Activated naive CD4-positive, alpha-beta T cell treated with anti-CD3 and anti-CD28 coated beads, Interleukin-2, amount 50 U/mL, for 24 hours (primary cell): ENCODE data around the gene PROC.

Source experiments
- H3K27ac Mint-ChIP-seq: one replicate; pipeline ENCODE4 v1.8.0; 2021; ENCODE audit warnings: mild to moderate bottlenecking, mixed read lengths
- H3K27me3 Mint-ChIP-seq: one replicate; pipeline ENCODE4 v1.8.0; 2021; ENCODE audit warnings: mixed read lengths
- H3K36me3 Mint-ChIP-seq: one replicate; pipeline ENCODE4 v1.8.0; 2021; ENCODE audit warnings: mixed read lengths
- H3K4me1 Mint-ChIP-seq: one replicate; pipeline ENCODE4 v1.8.0; 2021; ENCODE audit warnings: mixed read lengths
- H3K4me3 Mint-ChIP-seq: one replicate; pipeline ENCODE4 v1.8.0; 2021; ENCODE audit warnings: mild to moderate bottlenecking, mixed read lengths
- H3K9me3 Mint-ChIP-seq: one replicate; pipeline ENCODE4 v1.8.0; 2021; ENCODE audit warnings: mixed read lengths

Gene PROC

DNA sequence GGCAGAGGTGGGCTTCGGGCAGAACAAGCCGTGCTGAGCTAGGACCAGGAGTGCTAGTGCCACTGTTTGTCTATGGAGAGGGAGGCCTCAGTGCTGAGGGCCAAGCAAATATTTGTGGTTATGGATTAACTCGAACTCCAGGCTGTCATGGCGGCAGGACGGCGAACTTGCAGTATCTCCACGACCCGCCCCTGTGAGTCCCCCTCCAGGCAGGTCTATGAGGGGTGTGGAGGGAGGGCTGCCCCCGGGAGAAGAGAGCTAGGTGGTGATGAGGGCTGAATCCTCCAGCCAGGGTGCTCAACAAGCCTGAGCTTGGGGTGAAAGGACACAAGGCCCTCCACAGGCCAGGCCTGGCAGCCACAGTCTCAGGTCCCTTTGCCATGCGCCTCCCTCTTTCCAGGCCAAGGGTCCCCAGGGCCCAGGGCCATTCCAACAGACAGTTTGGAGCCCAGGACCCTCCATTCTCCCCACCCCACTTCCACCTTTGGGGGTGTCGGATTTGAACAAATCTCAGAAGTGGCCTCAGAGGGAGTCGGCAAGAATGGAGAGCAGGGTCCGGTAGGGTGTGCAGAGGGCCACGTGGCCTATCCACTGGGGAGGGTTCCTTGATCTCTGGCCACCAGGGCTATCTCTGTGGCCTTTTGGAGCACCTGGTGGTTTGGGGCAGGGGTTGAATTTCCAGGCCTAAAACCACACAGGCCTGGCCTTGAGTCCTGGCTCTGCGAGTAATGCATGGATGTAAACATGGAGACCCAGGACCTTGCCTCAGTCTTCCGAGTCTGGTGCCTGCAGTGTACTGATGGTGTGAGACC is at the start of gene PROC:
PROC (plus strand) TSS at position 128 of the 812 bp plus-strand sequence. CDS start 1,516 bp downstream, outside the sequence.
- peak within 1 kb of the TSS; percentile 61 for H3K4me3 Mint-ChIP-seq
- peaks cover 14% of the 10 kb centered on the region for H3K27me3 Mint-ChIP-seq
- peaks cover under 1% of the 10 kb centered on the region for H3K9me3 Mint-ChIP-seq
- H3K36me3 Mint-ChIP-seq, result no peaks in the 10 kb centered on the region
- peaks cover 28% of the 10 kb centered on the region for H3K4me1 Mint-ChIP-seq
- no peak within 1 kb of the TSS for H3K27ac Mint-ChIP-seq

DNA sequence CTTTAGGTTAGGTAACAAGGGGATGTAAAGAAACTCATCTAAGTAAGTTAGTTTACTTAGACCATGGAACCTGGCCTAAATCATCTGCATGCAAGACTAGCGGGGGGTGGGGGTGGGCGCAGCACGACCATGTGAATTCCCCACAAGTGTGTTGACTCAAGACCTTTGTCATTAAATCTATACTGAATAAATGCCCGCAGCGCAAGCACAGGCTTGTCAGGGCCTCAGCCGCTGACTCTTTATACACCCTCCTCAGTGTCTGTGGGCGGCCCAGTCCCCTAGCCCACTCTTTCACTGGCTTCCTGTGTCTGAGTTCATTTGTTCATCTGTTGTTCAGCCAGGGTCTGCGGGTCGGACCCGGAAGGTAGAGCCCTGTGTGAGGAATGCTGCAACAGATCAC is 48.2 kb upstream of the PROC start:
- H3K27me3 Mint-ChIP-seq, result no peaks in the 10 kb centered on the region
- H3K27ac Mint-ChIP-seq, result no peak overlapping the region
- peaks cover 24% of the 10 kb centered on the region for H3K36me3 Mint-ChIP-seq
- peaks cover 12% of the 10 kb centered on the region for H3K9me3 Mint-ChIP-seq
- no peak overlapping the region for H3K4me3 Mint-ChIP-seq
- H3K4me1 Mint-ChIP-seq, result peaks cover 61% of the 10 kb centered on the region

DNA sequence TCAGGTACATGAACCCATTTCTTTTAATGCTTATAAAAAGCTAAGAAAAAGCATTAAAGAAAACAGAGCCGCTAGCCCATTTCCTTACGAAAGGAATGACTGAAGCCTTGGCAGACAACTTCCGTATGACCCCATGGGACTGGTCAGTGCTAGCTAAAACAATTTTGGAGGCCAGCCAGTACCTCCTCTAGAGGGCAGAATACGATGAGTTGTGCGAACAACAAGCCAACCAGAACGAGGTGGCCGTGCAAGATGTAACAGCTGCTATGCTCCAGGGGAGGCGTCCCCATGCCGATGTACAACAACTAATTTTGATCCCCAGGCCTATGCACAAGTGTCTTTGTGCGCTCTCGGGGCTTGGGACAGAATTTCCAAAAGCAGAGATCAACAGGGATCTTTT is 47.2 kb upstream of the PROC start:
- peaks cover 28% of the 10 kb centered on the region for H3K36me3 Mint-ChIP-seq
- no peaks in the 10 kb centered on the region for H3K27me3 Mint-ChIP-seq
- H3K27ac Mint-ChIP-seq, result no peak overlapping the region
- H3K9me3 Mint-ChIP-seq, result peaks cover 17% of the 10 kb centered on the region
- H3K4me3 Mint-ChIP-seq, result no peak overlapping the region
- H3K4me1 Mint-ChIP-seq, result peaks cover 55% of the 10 kb centered on the region

DNA sequence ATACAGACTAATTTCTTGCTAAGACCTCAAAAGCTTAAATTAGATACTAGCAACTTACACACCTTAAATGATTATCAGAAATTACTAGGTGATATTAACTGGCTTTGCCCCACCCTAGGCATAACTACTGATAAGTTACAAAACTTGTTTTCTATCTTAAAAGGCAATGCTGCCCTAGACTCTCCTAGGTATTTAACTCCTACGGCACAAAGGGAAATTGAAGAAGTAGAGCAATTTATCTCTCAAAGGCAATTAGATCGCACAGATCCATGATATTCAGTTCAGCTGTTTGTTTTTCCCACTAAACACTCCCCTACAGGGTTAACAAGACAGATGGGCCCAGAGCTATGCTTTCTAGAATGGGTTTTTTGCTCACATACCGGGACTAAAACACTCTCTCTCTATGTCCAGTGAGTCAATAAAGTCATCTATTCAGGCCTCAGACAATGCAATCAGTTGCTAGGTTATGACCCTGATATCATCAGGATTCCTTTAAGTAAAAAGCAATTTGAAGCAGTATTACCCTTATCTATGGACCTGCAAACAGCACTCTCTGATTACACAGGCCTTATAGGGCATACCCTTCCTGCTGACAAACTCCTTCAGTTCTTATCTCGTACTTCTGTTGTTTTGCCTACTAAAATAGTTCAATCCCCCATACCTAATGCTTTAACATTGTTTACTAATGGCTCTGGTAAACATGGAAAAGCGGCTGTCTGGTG is 44.7 kb upstream of the PROC start:
- no peak overlapping the region for H3K27ac Mint-ChIP-seq
- no peaks in the 10 kb centered on the region for H3K27me3 Mint-ChIP-seq
- no peak overlapping the region for H3K4me3 Mint-ChIP-seq
- peaks cover 17% of the 10 kb centered on the region for H3K9me3 Mint-ChIP-seq
- peaks cover 31% of the 10 kb centered on the region for H3K36me3 Mint-ChIP-seq
- peaks cover 46% of the 10 kb centered on the region for H3K4me1 Mint-ChIP-seq

DNA sequence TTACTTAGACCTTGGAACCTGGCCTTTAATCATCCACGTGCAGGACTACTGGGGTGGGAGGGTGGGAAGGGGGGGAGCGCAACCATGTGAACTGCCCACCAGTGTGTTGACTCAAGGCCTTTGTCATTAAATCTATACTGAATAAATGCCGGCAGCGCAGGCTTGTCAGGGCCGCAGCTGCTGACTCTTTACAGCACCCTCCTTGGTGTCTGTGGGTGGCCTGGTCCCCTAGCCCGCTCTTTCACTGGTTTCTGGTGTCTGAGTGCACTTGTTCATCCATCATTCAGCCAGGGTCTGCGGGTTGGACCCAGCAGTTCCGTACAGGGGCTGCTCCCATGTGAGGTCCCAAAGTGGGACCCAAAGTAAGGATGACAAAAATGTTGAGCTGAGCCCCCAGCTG is 42.0 kb upstream of the PROC start:
- Mint-ChIP-seq H3K27ac (no peak overlapping the region), H3K9me3 (peaks cover 17% of the 10 kb centered on the region), H3K4me3 (no peak overlapping the region), H3K4me1 (peaks cover 59% of the 10 kb centered on the region), H3K36me3 (peaks cover 24% of the 10 kb centered on the region), H3K27me3 (no peaks in the 10 kb centered on the region)

DNA sequence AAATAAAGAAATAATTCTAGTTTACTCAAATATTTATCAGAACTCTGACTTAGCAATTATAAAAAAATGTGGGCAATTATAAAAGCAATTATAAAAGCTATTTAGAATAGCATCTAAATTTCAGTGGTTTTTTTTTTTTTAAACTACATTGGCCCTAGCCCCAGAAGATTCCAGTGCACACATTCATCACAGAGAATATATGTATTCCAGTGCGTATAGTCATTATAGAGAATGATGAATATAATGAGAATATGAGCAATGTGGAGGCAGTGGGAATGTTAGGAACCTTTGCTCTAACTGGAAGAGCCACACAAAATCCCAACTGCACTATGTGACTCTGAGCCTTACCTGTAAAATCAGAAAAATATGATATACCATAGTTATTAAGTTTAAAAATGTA is 41.0 kb upstream of the PROC start:
- H3K9me3 Mint-ChIP-seq, result peaks cover 11% of the 10 kb centered on the region
- H3K27me3 Mint-ChIP-seq, result no peaks in the 10 kb centered on the region
- H3K36me3 Mint-ChIP-seq, result peaks cover 23% of the 10 kb centered on the region
- no peak overlapping the region for H3K27ac Mint-ChIP-seq
- H3K4me3 Mint-ChIP-seq, result no peak overlapping the region
- peaks cover 60% of the 10 kb centered on the region for H3K4me1 Mint-ChIP-seq

DNA sequence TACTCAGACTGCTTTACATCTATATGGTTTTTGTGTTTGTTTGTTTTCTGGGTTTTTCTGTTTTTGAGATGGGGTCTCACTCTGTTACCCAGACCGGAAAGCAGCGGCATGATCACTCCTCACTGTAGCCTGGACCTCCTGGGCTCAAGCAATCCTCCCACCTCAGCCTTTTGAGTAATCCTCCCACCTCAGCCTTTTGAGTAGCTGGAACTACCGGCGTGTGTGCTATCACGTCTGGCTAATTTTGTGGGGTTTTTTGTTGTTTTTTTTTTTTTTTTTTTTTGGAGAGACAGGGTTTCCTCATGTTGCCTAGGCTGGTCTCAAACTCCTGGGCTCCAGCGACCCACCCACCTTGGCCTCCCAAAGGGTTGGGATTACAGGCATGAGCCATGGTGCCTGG is 39.5 kb upstream of the PROC start:
- Mint-ChIP-seq H3K4me3 (no peak overlapping the region), H3K4me1 (peaks cover 66% of the 10 kb centered on the region), H3K27ac (no peak overlapping the region), H3K36me3 (peaks cover 15% of the 10 kb centered on the region), H3K27me3 (no peaks in the 10 kb centered on the region), H3K9me3 (peaks cover 11% of the 10 kb centered on the region)

DNA sequence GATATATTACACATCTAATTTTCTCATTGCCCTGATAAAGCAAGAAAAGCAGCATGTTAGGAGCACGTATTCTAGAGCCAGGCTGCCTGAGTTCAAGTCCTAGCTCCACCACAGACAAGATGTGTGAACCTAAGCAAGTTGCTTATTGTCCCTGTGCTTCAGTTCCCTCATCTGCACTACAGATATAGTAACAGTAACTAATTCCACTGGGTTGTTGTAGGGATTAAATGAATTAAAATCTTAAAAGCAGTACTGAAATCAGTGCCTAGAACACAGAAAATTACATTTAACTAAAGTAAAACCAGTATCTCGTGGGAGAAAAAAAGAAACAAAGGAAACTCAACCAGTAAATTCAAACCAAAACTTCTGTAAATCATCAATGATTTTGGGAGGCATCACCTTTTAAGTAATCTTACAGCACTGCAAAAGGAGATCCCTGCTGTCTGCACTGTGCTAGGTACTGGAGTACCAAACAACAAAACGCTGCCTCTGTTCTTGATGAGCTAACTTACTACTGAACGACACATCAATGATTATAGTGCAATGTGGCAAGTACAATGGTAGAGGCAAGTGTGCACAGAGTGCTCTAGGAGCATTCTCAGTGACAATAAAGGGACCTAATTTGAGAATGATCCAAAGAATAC is 38.4 kb upstream of the PROC start:
- H3K36me3 Mint-ChIP-seq, result peaks cover 11% of the 10 kb centered on the region
- peaks cover 67% of the 10 kb centered on the region for H3K4me1 Mint-ChIP-seq
- no peak overlapping the region for H3K4me3 Mint-ChIP-seq
- no peak overlapping the region for H3K27ac Mint-ChIP-seq
- H3K27me3 Mint-ChIP-seq, result no peaks in the 10 kb centered on the region
- H3K9me3 Mint-ChIP-seq, result peaks cover 5% of the 10 kb centered on the region

DNA sequence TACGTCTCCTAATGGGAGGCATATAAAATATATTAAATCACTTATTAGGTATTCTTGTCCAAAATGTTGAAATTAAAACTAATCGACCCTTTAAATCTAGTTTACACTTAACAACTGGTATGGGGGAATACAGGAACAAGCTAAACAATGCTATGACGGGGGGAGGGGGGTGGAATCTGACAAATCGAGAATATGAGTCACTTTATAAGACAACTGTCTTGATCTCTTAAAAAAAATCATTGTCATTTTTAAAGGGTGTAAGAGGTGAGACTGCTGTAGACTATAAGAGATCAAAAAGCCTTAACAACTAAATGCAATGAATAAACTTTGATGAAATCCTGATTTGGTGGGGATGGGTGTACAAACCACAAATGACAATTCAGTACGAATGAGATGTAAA is 36.5 kb upstream of the PROC start:
- Mint-ChIP-seq H3K4me1 (peaks cover 82% of the 10 kb centered on the region), H3K36me3 (peaks cover 3% of the 10 kb centered on the region), H3K4me3 (peak overlapping the region; percentile 30), H3K9me3 (no peaks in the 10 kb centered on the region), H3K27me3 (no peaks in the 10 kb centered on the region), H3K27ac (peak overlapping the region; percentile 4)

DNA sequence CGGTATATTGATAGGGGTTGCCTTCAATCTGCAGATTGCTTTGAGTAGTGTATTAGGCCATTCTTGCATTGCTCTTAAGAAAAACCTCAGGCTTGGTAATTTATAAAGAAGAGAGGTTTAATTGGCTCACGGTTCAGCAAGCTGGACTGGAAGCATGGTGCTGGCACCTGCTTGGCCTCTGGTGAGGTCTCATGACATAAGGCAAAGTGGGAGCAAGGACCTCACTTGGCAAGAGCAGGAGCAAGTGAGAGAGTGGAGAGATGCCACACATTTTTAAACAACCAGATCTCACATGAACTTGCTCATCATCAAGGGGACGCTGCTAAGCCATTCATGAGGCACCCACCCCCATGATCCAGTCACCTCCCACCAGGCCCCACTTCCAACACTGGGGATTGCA is 35.4 kb upstream of the PROC start:
- Mint-ChIP-seq H3K9me3 (no peaks in the 10 kb centered on the region), H3K4me1 (peaks cover 79% of the 10 kb centered on the region), H3K36me3 (peaks cover 3% of the 10 kb centered on the region), H3K27me3 (no peaks in the 10 kb centered on the region), H3K4me3 (no peak overlapping the region), H3K27ac (no peak overlapping the region)

DNA sequence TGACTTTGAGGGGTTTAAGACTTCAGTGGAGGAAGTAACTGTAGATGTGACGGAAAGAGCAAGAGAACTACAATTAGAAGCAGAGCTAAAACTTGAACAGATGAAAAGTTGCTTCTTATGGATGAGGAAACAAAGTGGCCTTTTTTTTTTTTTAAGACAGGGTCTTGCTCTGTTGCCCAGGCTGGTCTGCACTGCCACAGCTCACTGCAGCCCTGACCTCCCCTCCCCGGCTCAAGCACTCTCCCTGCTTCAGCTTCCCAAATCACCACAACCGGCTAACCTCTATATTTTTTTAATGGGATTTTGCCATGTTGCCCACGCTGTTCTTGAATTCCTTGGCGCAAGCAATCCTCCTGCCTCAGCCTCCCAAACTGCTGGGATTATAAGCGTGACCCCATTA is 33.7 kb upstream of the PROC start:
- H3K27ac Mint-ChIP-seq, result no peak overlapping the region
- peak overlapping the region; percentile 49 for H3K4me3 Mint-ChIP-seq
- H3K36me3 Mint-ChIP-seq, result peaks cover 3% of the 10 kb centered on the region
- no peaks in the 10 kb centered on the region for H3K9me3 Mint-ChIP-seq
- no peaks in the 10 kb centered on the region for H3K27me3 Mint-ChIP-seq
- peaks cover 82% of the 10 kb centered on the region for H3K4me1 Mint-ChIP-seq

DNA sequence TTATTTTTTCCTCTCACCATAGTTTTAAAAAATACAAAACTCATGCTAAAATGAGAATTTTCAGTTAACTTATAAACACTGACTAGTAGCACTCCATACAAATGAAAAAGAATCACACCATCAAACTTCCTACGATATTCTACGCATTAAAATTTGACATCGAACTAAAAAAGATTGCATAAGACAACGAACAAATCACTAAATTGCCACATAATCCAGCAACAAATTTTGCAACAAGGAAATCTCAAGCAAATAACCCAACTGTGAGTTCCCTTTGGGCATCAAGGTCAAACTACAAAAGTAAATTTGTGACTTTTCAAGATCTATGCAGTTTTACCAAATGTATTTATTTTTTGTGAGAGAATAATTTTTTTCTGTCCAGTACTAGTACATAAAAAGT is 32.0 kb upstream of the PROC start:
- Mint-ChIP-seq H3K9me3 (no peaks in the 10 kb centered on the region), H3K4me3 (peak overlapping the region; percentile 89), H3K4me1 (peaks cover 79% of the 10 kb centered on the region), H3K36me3 (peaks cover 7% of the 10 kb centered on the region), H3K27ac (peak overlapping the region; percentile 53), H3K27me3 (no peaks in the 10 kb centered on the region)

DNA sequence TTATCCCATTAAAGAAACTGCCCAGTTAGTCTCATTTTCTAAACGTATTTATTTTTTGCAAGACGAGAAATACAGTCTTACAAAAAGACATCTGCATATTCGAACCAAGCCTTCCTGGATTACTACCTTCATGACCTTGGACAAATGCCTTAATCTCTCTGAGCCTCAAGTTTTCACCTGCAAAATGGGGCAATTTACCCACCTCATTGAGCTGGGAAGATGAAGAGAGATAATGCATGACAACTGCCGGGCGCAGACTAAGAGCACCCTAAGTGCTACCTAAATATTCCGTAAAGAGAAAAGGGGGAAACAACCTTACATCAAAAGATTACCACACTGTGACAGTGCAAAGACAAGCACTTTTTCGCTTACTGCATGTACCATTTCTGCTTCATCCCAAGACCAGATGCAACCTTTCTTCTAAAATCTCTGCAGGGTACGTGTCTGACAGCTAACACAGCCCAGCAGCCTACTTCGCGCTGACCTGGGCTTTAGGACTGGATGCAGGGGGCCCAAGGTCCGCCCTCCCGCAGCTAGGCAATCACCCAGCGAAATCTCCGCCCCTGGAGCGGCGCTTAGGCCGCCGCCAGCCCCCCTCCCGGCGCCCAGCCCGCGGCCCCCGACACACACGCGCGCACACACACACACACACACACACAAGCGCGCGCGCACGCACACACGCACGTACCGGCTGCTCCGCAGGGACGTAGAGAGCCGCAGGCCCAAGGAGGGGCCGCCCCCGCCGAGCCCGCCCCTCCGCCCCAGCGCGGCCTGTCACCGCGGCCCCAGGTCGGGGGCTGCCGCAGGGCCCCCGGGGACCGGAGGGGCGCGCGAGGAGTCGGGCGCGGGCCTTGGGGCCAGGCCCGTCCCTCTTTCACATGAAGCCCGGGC is 31.2 kb upstream of the PROC start:
- Mint-ChIP-seq H3K4me3 (peak overlapping the region; percentile 89), H3K36me3 (peaks cover 7% of the 10 kb centered on the region), H3K9me3 (no peaks in the 10 kb centered on the region), H3K27ac (peak overlapping the region; percentile 80), H3K27me3 (no peaks in the 10 kb centered on the region), H3K4me1 (peaks cover 76% of the 10 kb centered on the region)

DNA sequence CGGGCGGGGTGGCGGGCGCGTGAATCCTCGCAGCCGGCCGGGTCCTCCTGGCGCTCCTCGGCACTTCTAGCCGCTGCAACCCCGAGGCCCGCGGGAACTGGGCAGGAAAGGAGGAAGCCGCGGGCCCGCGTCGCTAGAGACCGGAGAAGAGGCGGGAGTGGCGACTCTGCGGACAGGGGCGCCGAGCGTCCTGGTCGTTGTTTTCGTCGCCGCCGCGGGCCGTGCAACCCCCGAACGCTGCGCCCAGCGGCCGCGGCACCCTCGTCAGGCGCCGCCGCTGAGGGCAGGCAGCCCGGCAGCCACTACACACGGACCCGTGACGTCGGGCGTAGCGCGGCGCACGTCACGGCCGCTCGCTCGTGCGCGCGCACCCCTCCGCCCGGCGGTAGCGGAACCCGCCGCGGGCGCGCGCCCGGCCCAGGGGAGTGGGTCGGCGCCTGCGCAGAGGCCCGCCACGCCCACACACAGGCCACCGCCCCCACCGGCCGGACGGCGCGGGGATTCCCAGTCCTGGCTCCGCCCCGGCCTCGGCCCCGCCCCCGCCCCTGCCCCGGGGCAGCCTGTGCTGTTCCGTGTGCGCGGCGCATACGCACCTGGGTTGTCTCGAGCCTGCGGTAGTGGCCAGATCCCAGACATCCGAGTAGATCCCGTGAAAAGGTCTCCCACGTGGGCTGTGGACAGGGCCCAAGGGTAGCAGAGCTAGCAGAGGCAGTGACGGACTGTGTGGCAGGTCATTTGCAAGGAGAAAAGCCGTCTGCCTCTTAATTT is 30.4 kb upstream of the PROC start, which contains the start of gene MAP3K2:
MAP3K2 (minus strand) TSS at position 321 of the 768 bp plus-strand sequence. CDS start 44,846 bp downstream, outside the sequence.
- Mint-ChIP-seq H3K36me3 (peaks cover 9% of the 10 kb centered on the region), H3K27ac (peak within 1 kb of the TSS; percentile 97), H3K27me3 (no peaks in the 10 kb centered on the region), H3K4me1 (peaks cover 80% of the 10 kb centered on the region), H3K9me3 (no peaks in the 10 kb centered on the region), H3K4me3 (peak within 1 kb of the TSS; percentile 91)
